GM10266 (cell line): Measurements from ENCODE around the gene GPC5.

Experiments
- DNase-seq: peaks from one replicate; pipeline ENCODE4 v3.0.0; 2012; ENCODE audit errors: extremely low spot score
- CTCF ChIP-seq: IDR thresholded peaks from 2 replicates; pipeline ENCODE4 v1.5.1; 2012; ENCODE audit warnings: mild to moderate bottlenecking, low read depth; ENCODE audit not compliant: control insufficient read depth, insufficient read depth; ENCODE audit errors: missing control alignments

The GPC5 gene

GRCh38 chr13:91904005-91904404 is 505.6 kb downstream of the GPC5 start:
- peak; percentile 5 for DNase-seq
- TF ChIP-seq CTCF = no peak

- no peak for TF ChIP-seq CTCF
Observed at GRCh38 chr13:91904597-91904996, 506.2 kb downstream of the GPC5 start.

GRCh38 chr13:91907398-91907797 is 509.0 kb downstream of the GPC5 start:
- no peak for DNase-seq
- no peak for TF ChIP-seq CTCF

More at GRCh38 chr13:91904597-91904996, 506.2 kb downstream of the GPC5 start:
- no peak for DNase-seq

- no peak for TF ChIP-seq CTCF
- DNase-seq = no peak
Observed at GRCh38 chr13:91909617-91910016, 511.2 kb downstream of the GPC5 start.

- no peak for TF ChIP-seq CTCF
- no peak for DNase-seq
Observed at GRCh38 chr13:91922969-91923592, 524.7 kb downstream of the GPC5 start.

GRCh38 chr13:91930687-91931086 is 532.3 kb downstream of the GPC5 start:
- no peak for DNase-seq
- TF ChIP-seq CTCF = no peak

- DNase-seq = no peak
- TF ChIP-seq CTCF = no peak
Observed at GRCh38 chr13:91934354-91934753, 535.9 kb downstream of the GPC5 start.
